H1 (cell line): ENCODE results near the gene PHYH. TPM values are rescaled to one million over a fixed set of nuclear protein-coding genes. Genes with fewer than 3 reads are reported as not detected.
"Not testable (repeated sequence)": the region's sequence is repeated elsewhere in the genome, so short reads cannot be mapped to it uniquely, and the experiment has no call there.

Experiments used
- CTCF ChIA-PET: fragments of 300-600 bp; sonication (Branson Sonifier 250); formaldehyde crosslinking; loops from one replicate; lab custom pipeline; 2021; ENCODE audit not compliant: partially characterized antibody; lab: Charles Lee
- POLR2A ChIA-PET: fragments of 300-600 bp; sonication (Branson Sonifier 250); formaldehyde crosslinking; loops from one replicate; lab custom pipeline; 2021; ENCODE audit warnings: inconsistent platforms; ENCODE audit not compliant: partially characterized antibody; lab: Charles Lee
- DNase-seq, 2 experiments: peaks; one replicate each; pipeline versions ENCODE4 v3.0.0 to v3.0.0-alpha.2; 2010 to 2022; ENCODE audit warnings: low spot score in 2 of 2, low read depth in 1 of 2, mixed read lengths in 1 of 2
- FAIRE-seq: peaks from 2 replicates; lab custom pipeline; 2011; peaks lifted over from hg19 to GRCh38; lab: Jason Lieb, UNC
- H2AFZ ChIP-seq: 2 replicates; pipeline ENCODE4 v1.8.1; 2012; ENCODE audit warnings: low read length, inconsistent platforms
- H2AK5ac ChIP-seq: 2 replicates; pipeline ENCODE4 v1.6.1; 2013; ENCODE audit warnings: low read depth, low read length
- H2BK120ac ChIP-seq: replicated peaks from 2 replicates; pipeline ENCODE3; 2013; ENCODE audit warnings: low read depth, low read length, inconsistent platforms
- H2BK12ac ChIP-seq: 2 replicates; pipeline ENCODE4 v1.6.1; 2013; ENCODE audit warnings: low read depth, low read length
- H2BK15ac ChIP-seq: 2 replicates; pipeline ENCODE4 v1.6.1; 2013; ENCODE audit warnings: low read length
- H2BK20ac ChIP-seq: 2 replicates; pipeline ENCODE4 v1.6.1; 2013; ENCODE audit warnings: low read length
- H2BK5ac ChIP-seq: 2 replicates; pipeline ENCODE4 v1.6.1; 2013; ENCODE audit warnings: low read depth, low read length
- H3K14ac ChIP-seq: 2 replicates; pipeline ENCODE4 v1.6.1; 2013; ENCODE audit warnings: inconsistent platforms; ENCODE audit not compliant: insufficient read length
- H3K18ac ChIP-seq: 2 replicates; pipeline ENCODE4 v1.6.1; 2013; ENCODE audit warnings: low read length; ENCODE audit errors: extremely low read depth
- H3K23ac ChIP-seq: 2 replicates; pipeline ENCODE4 v1.6.1; 2013; ENCODE audit warnings: inconsistent platforms; ENCODE audit not compliant: insufficient read length
- H3K23me2 ChIP-seq: 2 replicates; pipeline ENCODE4 v1.6.1; 2013; ENCODE audit warnings: low read depth, low read length
- H3K27ac ChIP-seq: 2 replicates; pipeline ENCODE4 v1.6.1; 2011; ENCODE audit warnings: low read depth, low read length, inconsistent platforms
- H3K27me3 ChIP-seq, 4 experiments: replicated peaks in 1 of 4; 1 replicate in 1 of 4; 2 replicates in 3 of 4; pipeline versions ENCODE4 v1.6.1 to v1.8.1; 2011 to 2013; ENCODE audit warnings: low read length in 3 of 4, mild to moderate bottlenecking in 3 of 4, inconsistent platforms in 2 of 4, mixed read lengths in 2 of 4, moderate library complexity in 1 of 4; ENCODE audit not compliant: control insufficient read depth in 3 of 4, insufficient read depth in 3 of 4; ENCODE audit errors: extremely low read depth in 1 of 4
- H3K36me3 ChIP-seq, 4 experiments: 2 replicates each; pipeline versions ENCODE4 v1.6.1 to v1.8.1; 2011 to 2013; ENCODE audit warnings: mild to moderate bottlenecking in 4 of 4, low read length in 3 of 4, moderate library complexity in 2 of 4, control low read depth in 1 of 4, inconsistent platforms in 1 of 4; ENCODE audit not compliant: insufficient read depth in 4 of 4, control insufficient read depth in 2 of 4
- H3K4ac ChIP-seq: replicated peaks from 2 replicates; pipeline ENCODE3; 2013; ENCODE audit warnings: low read length, low read depth, mixed read lengths, inconsistent platforms; ENCODE audit not compliant: insufficient read length
- H3K4me1 ChIP-seq, 4 experiments: replicated peaks in 1 of 4; 1 replicate in 1 of 4; 2 replicates in 3 of 4; pipeline versions ENCODE4 v1.6.1 to v1.8.1; 2011 to 2013; ENCODE audit warnings: low read length in 3 of 4, inconsistent platforms in 2 of 4, mixed read lengths in 1 of 4; ENCODE audit not compliant: insufficient read depth in 4 of 4, control insufficient read depth in 3 of 4
- H3K4me2 ChIP-seq, 2 experiments: 2 replicates each; pipeline versions ENCODE4 v1.6.1 to v1.8.1; 2011 to 2013; ENCODE audit warnings: low read depth in 2 of 2, low read length in 2 of 2, control low read depth in 1 of 2, inconsistent platforms in 1 of 2, mild to moderate bottlenecking in 1 of 2; ENCODE audit not compliant: insufficient read depth in 1 of 2
- H3K4me3 ChIP-seq, 4 experiments: fragments of 200-600, 300-600 bp in 1 of 4; sonication (generic), shearing (Covaris generic), sonication (Bioruptor Twin) in 1 of 4; 2 replicates each; pipeline versions ENCODE4 v1.5.1 to v1.8.1; 2011 to 2016; ENCODE audit warnings: low read length in 4 of 4, low read depth in 3 of 4, control low read depth in 2 of 4, inconsistent platforms in 2 of 4, mild to moderate bottlenecking in 2 of 4, mixed read lengths in 1 of 4, moderate library complexity in 1 of 4; ENCODE audit not compliant: insufficient read depth in 2 of 4; ENCODE audit errors: extremely low read depth in 1 of 4
- H3K56ac ChIP-seq: replicated peaks from 2 replicates; pipeline ENCODE3; 2013; ENCODE audit warnings: low read depth, mild to moderate bottlenecking, mixed read lengths, low read length, inconsistent platforms; ENCODE audit not compliant: insufficient read length
- H3K79me1 ChIP-seq: 2 replicates; pipeline ENCODE4 v1.6.1; 2013; ENCODE audit warnings: low read depth, low read length, control low read depth
- H3K79me2 ChIP-seq, 2 experiments: 2 replicates each; pipeline versions ENCODE4 v1.6.1 to v1.8.1; 2012 to 2013; ENCODE audit warnings: low read length in 2 of 2, mild to moderate bottlenecking in 2 of 2, inconsistent platforms in 1 of 2; ENCODE audit not compliant: insufficient read depth in 2 of 2, control insufficient read depth in 1 of 2
- H3K9ac ChIP-seq, 4 experiments: replicated peaks in 1 of 4; 1 replicate in 1 of 4; 2 replicates in 3 of 4; pipeline versions ENCODE4 v1.6.1 to v1.8.1; 2011 to 2013; ENCODE audit warnings: low read depth in 3 of 4, low read length in 3 of 4, control low read depth in 2 of 4, mild to moderate bottlenecking in 2 of 4, moderate library complexity in 2 of 4, inconsistent platforms in 1 of 4; ENCODE audit errors: extremely low read depth in 1 of 4
- H3K9me3 ChIP-seq, 2 experiments: 2 replicates each; pipeline versions ENCODE4 v1.6.1 to v1.8.1; 2012 to 2013; ENCODE audit warnings: mild to moderate bottlenecking in 2 of 2, moderate library complexity in 2 of 2, control low read depth in 1 of 2, inconsistent platforms in 1 of 2, low read depth in 1 of 2, low read length in 1 of 2, mixed read lengths in 1 of 2; ENCODE audit not compliant: insufficient read depth in 2 of 2
- H4K20me1 ChIP-seq, 2 experiments: replicated peaks in 1 of 2; 2 replicates each; pipeline versions ENCODE3 to v1.8.1; 2011 to 2013; ENCODE audit warnings: inconsistent platforms in 2 of 2, low read length in 2 of 2, mild to moderate bottlenecking in 1 of 2; ENCODE audit not compliant: insufficient read depth in 2 of 2, control insufficient read depth in 1 of 2
- H4K5ac ChIP-seq: 2 replicates; pipeline ENCODE4 v1.6.1; 2013; ENCODE audit warnings: low read length, low read depth, mixed read lengths, inconsistent platforms; ENCODE audit not compliant: insufficient read length
- H4K8ac ChIP-seq: 2 replicates; pipeline ENCODE4 v1.8.0; 2013; ENCODE audit warnings: mild to moderate bottlenecking, moderate library complexity, low read length, inconsistent platforms; ENCODE audit not compliant: insufficient read depth; ENCODE audit errors: extremely low read depth
- H4K91ac ChIP-seq: replicated peaks from 2 replicates; pipeline ENCODE3; 2013; ENCODE audit warnings: low read length, mixed read lengths, inconsistent platforms; ENCODE audit not compliant: insufficient read length
- WGBS, 2 experiments: shearing (Covaris generic) in 1 of 2; methylation state at CpG; one replicate each; pipeline versions ENCODE4 v1.1.6 to v1.1.7; 2013 to 2015; ENCODE audit warnings: low lambda C conversion rate in 2 of 2, mixed read lengths in 2 of 2, inconsistent platforms in 1 of 2, low coverage in 1 of 2, missing lambda C conversion rate in 1 of 2; ENCODE audit not compliant: insufficient replicate concordance in 2 of 2, insufficient coverage in 1 of 2, insufficient read length in 1 of 2; ENCODE audit errors: extremely low coverage in 1 of 2, missing lambda C conversion rate in 1 of 2; 5-methylcytosine and 5-hydroxymethylcytosine counted together
- polyA plus RNA-seq, 7 experiments: library from polyadenylated mRNA; depleted of rRNA in 3 of 7; stranded (reverse) in 5 of 7; unstranded in 2 of 7; fragments of >200 nt in 5 of 7; fragments of 200-250 nt in 2 of 7; gene quantifications; 1 replicate in 5 of 7; 2 replicates in 1 of 7; 4 replicates in 1 of 7; pipeline versions ENCODE4 v1.2.1 to v1.2.3, GENCODE V29; 2011 to 2013; ENCODE audit warnings: missing spikeins in 2 of 7, mixed read lengths in 2 of 7
- total RNA-seq: library from RNA; stranded (reverse); fragmentation: NEBNext Ultra II Directional; extraction: Animal tissue kit (Norgen Biotek cat#: 25700); gene quantifications from 2 replicates; pipeline ENCODE4 v1.2.1, GENCODE V29; 2021

The PHYH gene
- total and polyA plus RNA-seq, 2 of the 8 experiments (the other 6 are each of a cell fraction or from before 2014, with no cell fraction given), result 22.0 to 22.7 TPM

- FAIRE-seq, H4K5ac ChIP-seq, H2BK20ac ChIP-seq, CTCF ChIA-PET, H2BK120ac ChIP-seq, DNase-seq, H3K4me3 ChIP-seq, H3K4ac ChIP-seq, POLR2A ChIA-PET, H2AFZ ChIP-seq, H3K14ac ChIP-seq, H2BK15ac ChIP-seq, H3K18ac ChIP-seq, H3K36me3 ChIP-seq, H3K9me3 ChIP-seq, H3K4me1 ChIP-seq, H2BK12ac ChIP-seq, H2BK5ac ChIP-seq, H2AK5ac ChIP-seq, H3K23me2 ChIP-seq, H4K91ac ChIP-seq, H4K20me1 ChIP-seq, H3K79me2 ChIP-seq, H3K27ac ChIP-seq, H3K9ac ChIP-seq, H3K79me1 ChIP-seq, H3K27me3 ChIP-seq, H3K56ac ChIP-seq, H3K23ac ChIP-seq, H4K8ac ChIP-seq, H3K4me2 ChIP-seq: not testable (repeated sequence)
- 94% methylated on average over 5 of the region's 5 CpGs; no CpG with 5 or more reads in 1 of the 2 experiments for whole genome bisulfite sequencing, 2 experiments
Observed at GRCh38 chr10:13242260-13242659, 57.6 kb downstream of the PHYH start.
